GM13977 (cell line): ENCODE results near the gene GALM.
A peak's percentile ranks its signal among the peaks of the same experiment; 100 is the strongest.

Experiments
- DNase-seq: peaks from one replicate; pipeline ENCODE4 v3.0.0; 2012; ENCODE audit warnings: low spot score
- CTCF ChIP-seq: IDR thresholded peaks from 2 replicates; pipeline ENCODE4 v1.5.1; 2012; ENCODE audit warnings: mild to moderate bottlenecking, control low read depth; ENCODE audit not compliant: insufficient read depth; ENCODE audit errors: extremely low read depth, missing control alignments
- in situ Hi-C: fragments of 300-500 bp; cut with MboI; formaldehyde crosslinking; loops from one replicate; pipeline ENCODE4 v1.12.0; 2022; ENCODE audit warnings: low sequenced_read_pairs, low pct_unique_long_range_greater_than_20kb, mixed read lengths, inconsistent platforms; ENCODE audit not compliant: unreplicated experiment

Gene GALM

GRCh38 chr2:38716185-38716584, 50.3 kb downstream of the GALM start:
- in situ Hi-C loops: no loop called here
- DNase-seq: no peak
- TF ChIP-seq CTCF: no peak

- in situ Hi-C loops: no loop called here
- no peak for DNase-seq
Measured at GRCh38 chr2:38718601-38719000, 52.7 kb downstream of the GALM start.

GRCh38 chr2:38719706-38720105, 53.8 kb downstream of the GALM start:
- no peak for DNase-seq
- in situ Hi-C loops: no loop called here
- no peak for TF ChIP-seq CTCF

More at GRCh38 chr2:38718601-38719000, 52.7 kb downstream of the GALM start:
- TF ChIP-seq CTCF: no peak

- TF ChIP-seq CTCF: no peak
- in situ Hi-C loops: no loop called here
- no peak for DNase-seq
Measured at GRCh38 chr2:38720613-38721241, 54.8 kb downstream of the GALM start.

- peak; percentile 43 for DNase-seq
- in situ Hi-C loops: no loop called here
- TF ChIP-seq CTCF: peak; percentile 27
Measured at GRCh38 chr2:38722271-38723061, 56.6 kb downstream of the GALM start.

- no peak for TF ChIP-seq CTCF
- peak; percentile 45 for DNase-seq
- in situ Hi-C loops: no loop called here
Measured at GRCh38 chr2:38723173-38723572, 57.3 kb downstream of the GALM start.
